Thyroid gland (tissue), 4 donors: Measurements from ENCODE around the gene SOX10.

Experiments used
- CTCF ChIP-seq, 6 experiments: fragments of 200-600 bp in 3 of 6; fragments of 450-650 bp in 3 of 6; sonication (generic) in 3 of 6; IDR thresholded peaks; one replicate each; pipeline ENCODE4 v1.5.1; 2016 to 2019; ENCODE audit warnings: antibody characterized with exemption in 6 of 6, mild to moderate bottlenecking in 2 of 6, inconsistent platforms in 1 of 6, moderate library complexity in 1 of 6
- POLR2A ChIP-seq, 2 donors: fragments of 450-650 bp; IDR thresholded peaks; one replicate each; pipeline ENCODE4 v1.6.1; 2017; ENCODE audit warnings: antibody characterized with exemption in 2 of 2, mild to moderate bottlenecking in 2 of 2, moderate library complexity in 1 of 2

- no peak for TF ChIP-seq CTCF (IDR thresholded peaks at IDR 0.05)
- no peak for TF ChIP-seq POLR2A (IDR thresholded peaks at IDR 0.05)
These were observed 33.9 kb upstream of the SOX10 start for GRCh38 chr22:38017939-38018885.
